Endometrium (tissue), 2 donors: ENCODE results near the gene ITGB2.

Source experiments
- FAIRE-seq: peaks from 2 replicates; lab custom pipeline; 2012; peaks lifted over from hg19 to GRCh38; lab: Jason Lieb, UNC
- donor health status: control.
- donor health status: control.

The ITGB2 gene

GRCh38 chr21:44867999-44868700 is 52.5 kb downstream of the ITGB2 start:
- no peak for FAIRE-seq

GRCh38 chr21:44867464-44867863 is 53.2 kb downstream of the ITGB2 start:
- no peak for FAIRE-seq

DNA sequence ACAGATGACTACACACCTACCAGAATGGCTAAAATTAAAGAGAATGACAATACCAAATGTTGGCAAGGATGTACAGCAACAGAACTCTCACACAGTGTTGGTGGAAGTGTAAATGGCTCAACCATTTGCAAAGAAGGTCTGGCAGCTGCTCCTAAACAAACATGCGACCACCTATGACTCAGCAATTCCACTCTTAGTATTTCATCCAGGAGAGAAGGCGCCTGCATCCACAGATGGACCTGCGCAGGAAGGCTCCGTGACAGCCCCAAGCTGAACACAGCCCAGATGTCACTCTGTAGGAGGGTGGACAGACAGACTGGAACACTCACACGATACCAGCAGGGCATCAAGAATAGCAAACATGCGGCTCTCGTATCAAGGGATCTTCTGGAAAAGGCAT is 53.9 kb downstream of the ITGB2 start:
- no peak for FAIRE-seq

DNA sequence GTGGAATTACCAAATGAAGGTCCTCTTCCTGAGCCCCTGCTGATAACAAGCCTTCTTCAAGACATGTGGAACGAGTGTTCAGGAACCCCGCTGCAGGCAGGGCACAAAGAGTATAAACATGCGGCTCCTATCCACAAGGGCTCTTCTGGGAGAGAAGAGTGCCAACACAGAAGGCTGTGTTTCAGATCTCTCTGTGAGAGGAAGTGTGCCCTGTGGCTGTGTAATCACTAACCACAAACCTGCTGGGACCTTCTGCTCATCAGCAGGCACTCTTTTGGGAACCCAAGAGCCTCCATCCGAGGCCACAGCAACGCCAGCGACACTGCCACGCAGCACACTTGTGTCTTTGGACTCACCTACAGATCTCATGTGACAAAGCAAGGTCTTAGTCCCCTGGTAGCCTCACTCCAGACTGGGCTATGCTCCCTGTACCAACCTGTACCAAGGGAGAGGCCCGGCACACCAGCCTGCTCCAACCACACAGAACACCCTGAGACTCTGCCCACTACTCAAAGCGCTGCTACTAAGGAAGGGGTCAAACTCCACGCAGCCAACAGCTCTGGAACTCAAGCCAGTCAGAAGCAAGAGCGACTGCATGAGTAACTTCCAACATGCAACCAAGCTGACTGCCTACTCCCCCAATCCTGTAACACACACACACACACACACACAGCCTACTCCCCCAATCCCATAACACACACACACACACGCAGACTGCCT is 55.0 kb downstream of the ITGB2 start:
- FAIRE-seq = no peak

DNA sequence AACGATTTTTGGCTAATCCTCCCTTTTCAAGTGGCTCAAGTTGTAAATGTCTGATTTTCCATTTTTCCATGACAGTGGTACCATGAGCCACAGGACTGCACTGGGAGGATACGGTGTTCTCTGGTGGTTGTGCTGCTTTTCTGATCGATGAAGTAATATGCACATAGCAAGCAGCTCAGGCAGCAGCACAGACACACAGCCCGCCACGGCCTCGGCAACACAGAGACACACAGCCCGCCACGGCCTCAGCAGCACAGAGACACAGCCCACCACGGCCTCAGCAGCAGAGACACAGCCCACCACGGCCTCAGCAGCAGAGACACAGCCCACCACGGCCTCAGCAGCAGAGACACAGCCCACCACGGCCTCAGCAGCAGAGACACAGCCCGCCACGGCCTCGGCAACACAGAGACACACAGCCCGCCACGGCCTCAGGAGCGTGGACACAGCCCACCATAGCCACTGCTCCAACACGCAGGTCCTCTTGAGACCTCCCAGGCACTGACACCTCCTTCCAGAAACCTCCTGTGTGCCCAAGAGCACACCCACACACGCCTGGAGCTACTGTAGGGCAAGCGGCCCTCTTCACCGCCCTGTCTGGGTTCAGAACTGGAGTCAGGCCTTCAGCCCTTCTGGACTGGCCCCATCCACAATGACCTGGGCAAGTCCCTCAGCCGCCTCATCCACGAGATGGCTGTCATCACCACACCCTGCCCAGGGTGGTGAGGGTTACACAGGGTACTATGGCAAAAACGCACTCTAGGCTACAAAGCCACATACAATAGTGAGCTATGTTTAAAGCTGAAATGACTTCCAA is 57.6 kb downstream of the ITGB2 start:
- no peak for FAIRE-seq

GRCh38 chr21:44858791-44859190 is 61.9 kb downstream of the ITGB2 start:
- no peak for FAIRE-seq

GRCh38 chr21:44858291-44858690 is 62.4 kb downstream of the ITGB2 start:
- no peak for FAIRE-seq

DNA sequence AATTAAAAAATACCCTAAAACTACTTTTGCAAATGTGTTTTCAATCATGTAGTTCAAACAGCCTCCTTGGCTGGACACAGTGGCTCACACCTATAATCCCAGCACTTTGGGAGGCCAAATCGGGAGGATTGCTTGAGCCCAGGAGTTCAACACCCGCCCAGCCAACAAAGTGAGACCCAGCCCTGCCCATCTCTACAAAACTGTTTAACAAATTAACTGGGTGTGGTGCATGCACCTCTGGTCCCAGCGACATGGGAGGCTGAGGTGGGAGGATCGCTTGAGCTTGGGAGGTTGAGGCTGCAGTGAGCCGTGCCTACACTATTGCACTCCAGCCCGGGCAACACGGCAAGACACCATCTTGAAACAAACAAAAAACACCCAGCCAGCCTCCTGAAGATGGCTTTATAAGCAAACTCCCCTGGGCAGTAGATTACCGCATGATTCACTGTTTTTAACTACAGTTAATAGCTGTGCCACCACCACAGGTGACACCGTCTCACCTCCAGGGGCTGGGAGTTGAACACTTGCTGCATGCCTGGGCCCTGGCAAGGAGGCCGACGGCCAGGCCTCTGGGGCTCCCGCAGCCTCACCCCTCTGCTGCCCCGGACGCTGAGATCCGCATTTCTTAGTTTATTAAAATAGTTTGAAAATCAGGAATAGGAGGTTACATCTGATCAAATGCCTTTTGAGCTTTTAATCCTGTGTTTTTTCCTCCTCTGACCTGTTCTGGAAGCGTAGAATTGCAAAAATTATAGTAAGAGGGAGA is 63.4 kb downstream of the ITGB2 start:
- FAIRE-seq = no peak

DNA sequence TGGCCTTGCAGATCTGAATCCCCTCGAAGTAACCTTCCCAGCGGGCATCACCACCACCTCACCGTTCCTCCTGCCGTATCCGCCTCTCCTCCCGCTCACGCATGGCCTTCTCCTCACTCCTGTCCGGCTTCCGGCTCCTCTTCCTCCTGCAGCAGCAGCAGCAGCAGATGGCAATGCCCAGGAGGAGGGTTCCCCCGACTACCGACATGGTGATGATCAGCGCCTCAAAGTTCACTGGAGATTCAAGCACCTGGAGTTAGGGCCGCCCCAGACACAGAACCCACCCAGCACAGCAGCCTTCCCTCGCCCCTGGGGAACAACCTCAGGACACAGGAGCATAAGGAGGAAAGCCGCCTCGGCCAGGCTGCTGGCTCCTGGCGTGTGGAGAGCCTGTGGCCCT is 64.6 kb downstream of the ITGB2 start:
- FAIRE-seq = no peak

GRCh38 chr21:44855572-44855971 is 65.1 kb downstream of the ITGB2 start:
- no peak for FAIRE-seq

GRCh38 chr21:44854664-44855446 is 65.8 kb downstream of the ITGB2 start:
- no peak for FAIRE-seq

GRCh38 chr21:44854391-44854663 is 66.4 kb downstream of the ITGB2 start:
- FAIRE-seq = no peak

DNA sequence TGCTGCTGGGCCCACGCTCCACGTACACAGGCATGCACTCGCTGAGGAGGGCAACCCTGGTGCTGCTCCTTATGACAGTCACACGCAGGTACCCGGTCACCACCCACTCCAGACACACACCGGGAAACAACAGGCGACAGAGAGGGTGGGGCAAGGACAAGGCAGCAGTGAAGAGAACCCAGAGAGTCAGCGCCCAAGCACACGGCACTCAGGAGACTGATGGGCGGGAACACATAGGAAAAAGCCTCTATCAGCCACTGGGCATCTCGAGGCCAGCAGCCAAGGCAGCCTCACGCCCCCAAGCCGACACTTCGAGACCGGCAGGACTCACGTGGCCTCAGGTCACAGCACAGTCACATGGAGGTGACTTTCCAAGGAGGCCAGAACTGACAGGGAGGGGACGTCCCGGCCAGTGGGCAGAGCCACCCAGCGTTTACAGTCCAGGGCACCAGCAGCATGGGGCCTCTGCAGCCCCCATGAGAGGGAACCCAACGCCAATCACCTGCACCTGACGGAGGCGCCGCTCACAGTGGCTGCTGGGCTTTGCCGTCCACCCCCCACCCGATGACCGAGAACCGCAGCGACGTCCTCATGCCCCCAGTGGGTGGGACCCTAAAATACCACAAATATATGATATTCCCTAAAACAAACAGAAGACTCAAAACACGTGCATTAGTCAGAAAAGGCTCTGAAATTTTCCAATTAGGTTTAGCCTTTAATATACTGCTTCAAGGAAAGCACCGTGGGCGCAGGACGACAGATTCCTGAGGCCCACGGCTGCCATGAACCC is 66.9 kb downstream of the ITGB2 start:
- no peak for FAIRE-seq

DNA sequence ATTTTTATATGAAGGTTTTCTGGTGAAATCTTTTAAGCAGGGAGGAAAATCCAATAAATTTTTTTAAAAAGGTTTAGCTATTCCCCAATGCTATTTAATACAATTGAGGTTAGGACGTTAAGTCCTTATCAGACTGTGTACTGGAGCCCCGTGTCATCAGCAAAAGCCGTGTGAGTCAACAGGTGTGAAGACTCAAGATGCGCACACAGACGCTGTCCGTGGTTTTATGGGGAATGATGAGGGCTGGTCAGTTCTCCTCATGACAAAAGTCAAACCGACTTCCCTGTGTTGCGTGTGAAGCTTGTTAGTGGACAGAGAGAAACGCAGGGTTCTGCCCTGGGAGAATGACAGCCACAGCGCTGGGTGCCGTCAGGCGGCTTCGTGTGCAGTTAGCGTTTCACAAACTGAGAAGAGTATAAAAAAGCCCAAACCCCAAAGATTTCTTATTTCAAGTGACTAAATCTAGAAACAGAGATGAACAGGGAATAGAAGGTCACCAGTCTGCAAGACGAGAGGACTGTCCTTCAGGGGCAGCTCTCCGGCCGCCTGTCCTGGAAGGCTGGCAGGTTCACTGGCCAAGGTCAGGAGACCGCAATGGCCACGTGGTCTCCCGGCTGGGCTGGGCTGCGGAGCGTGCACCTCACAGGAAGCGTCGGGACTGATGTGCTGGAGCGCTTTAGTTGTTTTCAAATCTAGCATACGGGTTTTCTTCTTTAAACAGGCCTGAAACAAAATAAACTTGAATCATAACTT is 69.6 kb downstream of the ITGB2 start:
- FAIRE-seq = no peak

- FAIRE-seq = no peak
Observed at GRCh38 chr21:44850208-44850800, 70.4 kb downstream of the ITGB2 start.

DNA sequence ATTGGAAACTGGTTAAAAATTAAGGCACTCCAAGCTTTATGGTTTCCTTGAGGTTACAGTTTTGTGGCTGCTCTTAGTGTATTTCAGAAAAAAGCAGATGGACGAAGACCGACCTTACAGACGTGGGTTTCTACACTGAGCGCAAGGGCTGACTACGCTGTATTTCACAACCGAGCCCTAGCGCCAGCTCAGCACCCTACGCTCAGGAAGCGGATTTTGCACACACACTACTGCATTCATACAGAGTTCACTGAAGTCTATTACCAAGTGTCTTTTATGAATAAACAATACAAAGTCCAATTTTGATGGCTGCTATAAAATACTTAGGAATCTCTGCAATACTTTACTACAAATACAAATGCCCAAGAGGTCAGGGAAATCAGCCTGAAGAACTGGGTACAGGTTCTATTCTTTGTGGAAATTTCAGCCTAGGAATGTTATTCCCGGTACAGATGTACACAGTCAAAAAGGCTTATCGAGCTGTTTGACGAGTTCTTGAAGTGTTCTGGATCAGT is 71.0 kb downstream of the ITGB2 start:
- FAIRE-seq = no peak

DNA sequence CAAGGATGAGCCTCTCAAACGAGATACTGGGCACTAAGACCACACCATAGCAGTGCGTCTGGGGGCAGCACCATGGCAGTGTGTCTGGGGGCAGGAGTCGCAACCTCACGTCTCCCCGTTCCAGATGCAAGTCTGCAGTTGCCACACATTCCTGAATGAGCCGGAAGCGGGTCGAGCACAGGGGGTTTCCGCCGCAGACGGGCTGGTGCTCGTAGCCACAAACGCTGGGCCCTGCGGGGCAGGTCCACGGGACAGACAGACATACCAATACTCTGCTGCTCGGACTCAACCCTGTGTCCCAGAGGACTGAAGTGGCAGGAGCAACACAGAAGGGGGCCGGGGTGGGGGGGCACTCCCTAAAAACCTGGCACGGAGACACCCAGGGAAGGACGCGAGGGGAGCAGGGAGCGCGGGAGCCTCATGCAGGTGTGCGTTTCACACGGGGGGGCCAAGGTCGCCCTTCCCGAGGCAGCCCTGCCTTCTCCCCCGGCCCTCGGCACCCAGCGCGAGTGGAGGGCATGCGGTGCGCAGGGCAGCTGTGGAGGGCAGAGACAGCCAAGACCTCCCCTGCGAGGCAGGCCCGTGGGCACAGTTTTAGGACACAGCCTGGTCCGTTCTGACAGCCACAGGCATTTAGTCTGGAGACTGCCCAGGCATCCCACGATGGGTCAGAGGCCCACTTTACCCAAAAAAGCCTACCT is 71.7 kb downstream of the ITGB2 start:
- no peak for FAIRE-seq

DNA sequence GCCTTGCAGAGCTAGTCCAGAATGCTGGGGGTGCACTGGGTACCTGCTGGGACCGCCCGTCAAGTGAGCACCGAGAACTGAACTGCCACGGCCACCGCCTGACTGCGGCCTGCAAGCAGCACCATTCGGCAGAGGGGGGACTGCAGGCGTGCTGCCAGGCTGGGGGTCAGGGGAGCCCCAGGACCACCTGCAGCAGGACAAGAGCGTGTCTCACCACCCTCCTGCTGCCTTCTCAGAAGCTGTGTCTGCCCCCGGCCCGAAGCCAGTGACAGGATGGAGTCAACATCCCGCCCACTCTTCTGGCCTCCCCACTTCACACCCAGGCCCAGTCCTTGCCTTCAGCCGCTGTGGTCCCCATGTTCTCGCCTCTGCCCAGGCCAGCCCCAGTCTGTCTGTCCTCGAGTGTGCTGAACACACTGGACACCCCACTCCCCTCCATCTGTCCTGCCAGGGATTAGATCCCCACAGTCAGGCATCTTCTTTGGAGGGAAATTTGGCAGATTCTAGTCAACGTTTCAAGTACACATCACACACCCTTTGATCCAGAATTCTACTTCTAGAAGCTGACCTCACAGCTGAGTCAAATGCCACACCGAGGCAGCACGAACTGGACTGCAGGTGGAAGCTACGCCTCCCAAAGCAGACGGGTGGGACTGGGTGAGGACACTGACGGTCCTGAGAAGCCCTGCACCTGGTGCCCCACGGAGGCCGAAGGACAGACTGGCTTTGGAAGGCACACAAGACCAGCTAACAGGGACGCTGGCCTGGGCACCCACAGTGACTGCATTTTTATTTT is 73.2 kb downstream of the ITGB2 start:
- FAIRE-seq = no peak
